HL-60 (cell line): ENCODE measurements around the gene RNASEH2A.

Source experiments
- DNase-seq, 2 experiments: peaks; one replicate each; pipeline ENCODE4 v3.0.0-alpha.2; 2010 to 2020; ENCODE audit warnings: low read depth in 1 of 2, low spot score in 1 of 2
- H3K27ac ChIP-seq: fragments of 250-450 bp; sonication (Bioruptor Pico); replicated peaks from 2 replicates; pipeline ENCODE4 v1.5.1; 2020; ENCODE audit warnings: mild to moderate bottlenecking, moderate library complexity
- H3K27me3 ChIP-seq: fragments of 250-450 bp; sonication (Bioruptor Pico); 2 replicates; pipeline ENCODE4 v1.5.1; 2021; ENCODE audit warnings: mild to moderate bottlenecking, moderate library complexity; ENCODE audit not compliant: insufficient read depth, poor library complexity, severe bottlenecking
- H3K4me3 ChIP-seq: replicated peaks from 2 replicates; pipeline ENCODE4 v1.5.1; 2011; ENCODE audit warnings: mild to moderate bottlenecking, control low read depth, low read length; ENCODE audit not compliant: insufficient read depth
- CTCF ChIP-seq: IDR thresholded peaks from one replicate; pipeline ENCODE4 v1.5.1; 2011; ENCODE audit warnings: low read length, control low read depth, inconsistent platforms; ENCODE audit not compliant: insufficient read depth
- GABPA ChIP-seq: IDR thresholded peaks from 2 replicates; pipeline ENCODE4 v1.6.1; 2012; ENCODE audit warnings: low read depth
- POLR2AphosphoS5 ChIP-seq: IDR thresholded peaks from 2 replicates; pipeline ENCODE4 v1.6.1; 2012; ENCODE audit warnings: low read depth
- REST ChIP-seq: IDR thresholded peaks from 2 replicates; pipeline ENCODE4 v1.6.1; 2012; ENCODE audit warnings: low read depth; ENCODE audit not compliant: insufficient replicate concordance
- SPI1 ChIP-seq: IDR thresholded peaks from 2 replicates; pipeline ENCODE4 v1.6.1; 2012; ENCODE audit warnings: low read depth, mild to moderate bottlenecking, borderline replicate concordance

RNASEH2A gene

DNA sequence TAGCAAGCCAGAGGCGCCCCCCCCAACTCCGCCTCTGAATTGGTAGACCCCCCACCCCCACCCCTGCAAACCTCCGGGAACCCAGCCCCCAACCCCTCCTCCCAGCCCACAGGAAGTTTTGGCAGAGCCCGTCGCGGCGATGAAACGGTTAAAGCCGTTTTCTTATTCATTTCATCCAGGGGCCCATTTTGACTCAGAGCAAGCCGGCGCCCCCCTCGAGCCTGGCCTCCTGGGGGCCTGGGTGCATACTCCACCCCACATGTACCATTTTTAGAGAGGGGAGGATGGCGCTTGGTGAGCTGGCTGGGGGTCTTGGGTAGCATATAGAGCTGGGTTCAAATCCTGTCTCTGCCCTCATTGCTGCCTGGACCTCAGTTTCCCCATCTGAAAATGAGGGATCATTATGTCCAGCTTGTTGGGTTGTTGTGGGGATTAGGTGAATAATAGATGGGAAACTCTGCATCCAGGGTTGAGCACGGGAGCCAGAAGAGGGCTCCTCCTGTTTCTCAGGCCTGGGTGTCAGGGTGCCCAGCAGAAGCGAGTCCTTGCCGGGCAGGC is 23.0 kb upstream of the RNASEH2A start:
- Histone ChIP-seq H3K4me3 (peak overlapping the region; percentile 36), H3K27ac (peak overlapping the region; percentile 95), H3K27me3 (no peaks in the 10 kb centered on the region)
- no peak for TF ChIP-seq REST
- no peak for TF ChIP-seq CTCF
- no peak for TF ChIP-seq POLR2AphosphoS5
- no peak for TF ChIP-seq SPI1
- TF ChIP-seq GABPA: no peak
- no peak for DNase-seq

- Histone ChIP-seq H3K4me3 (no peak overlapping the region), H3K27ac (peak overlapping the region; percentile 95), H3K27me3 (no peaks in the 10 kb centered on the region)
- DNase-seq: no peak
- TF ChIP-seq CTCF (no peak), POLR2AphosphoS5 (no peak), SPI1 (no peak), GABPA (no peak), REST (no peak)
Measured at GRCh38 chr19:12783849-12784393, 22.5 kb upstream of the RNASEH2A start.

DNA sequence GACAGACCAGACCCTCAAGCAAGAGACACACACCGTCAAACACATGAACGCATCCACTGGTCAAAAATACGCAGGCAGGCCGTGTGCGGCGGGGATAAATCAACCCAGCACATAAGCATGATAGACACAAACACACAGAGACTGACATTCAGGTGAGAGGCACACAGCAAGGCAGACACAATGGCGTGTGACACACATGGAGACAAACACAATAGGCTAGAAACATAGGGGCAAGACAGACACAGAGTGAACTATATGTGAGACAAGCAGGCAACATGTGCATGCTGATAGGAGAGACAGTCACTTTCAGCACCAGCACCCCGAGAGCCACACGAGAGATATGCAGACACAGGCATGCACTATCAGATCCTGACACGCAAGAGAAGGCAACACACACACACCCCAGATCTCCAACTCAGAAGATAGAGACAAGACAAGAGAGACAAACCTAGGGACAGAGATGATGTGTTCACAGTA is 22.0 kb upstream of the RNASEH2A start:
- TF ChIP-seq POLR2AphosphoS5: no peak
- Histone ChIP-seq H3K27ac (peak overlapping the region; percentile 95), H3K4me3 (no peak overlapping the region), H3K27me3 (no peaks in the 10 kb centered on the region)
- DNase-seq: no peak

GRCh38 chr19:12784871-12785430 is 21.4 kb upstream of the RNASEH2A start:
- H3K27ac ChIP-seq: peak overlapping the region; percentile 95
- DNase-seq: peak in 1 of 2 experiments; percentile 49
- H3K27me3 ChIP-seq: no peaks in the 10 kb centered on the region
- H3K4me3 ChIP-seq: no peak overlapping the region
- TF ChIP-seq POLR2AphosphoS5 (peak; percentile 9; the same call in 1 of the 2 replicates), REST (no peak)
